Large intestine (tissue), 3 donors: ENCODE results near the gene TARS3. TPM values are rescaled to one million over a fixed set of nuclear protein-coding genes. Genes with fewer than 3 reads are reported as not detected.
"Not testable (repeated sequence)": the region's sequence is repeated elsewhere in the genome, so short reads cannot be mapped to it uniquely, and the experiment has no call there.

ENCODE experiments used
- DNase-seq, 2 donors: peaks; one replicate each; pipeline versions ENCODE4 v3.0.0 to v3.0.0-alpha.2; 2013
- H3K27ac ChIP-seq: one replicate; pipeline ENCODE4 v1.5.1; 2013; ENCODE audit warnings: low read length
- H3K27me3 ChIP-seq: 2 replicates; pipeline ENCODE4 v1.6.1; 2013; ENCODE audit warnings: low read length; ENCODE audit not compliant: control insufficient read depth, insufficient read depth
- H3K36me3 ChIP-seq: 2 replicates; pipeline ENCODE4 v1.6.1; 2013; ENCODE audit warnings: low read length; ENCODE audit not compliant: control insufficient read depth, insufficient read depth
- H3K4me1 ChIP-seq: one replicate; pipeline ENCODE4 v1.6.1; 2013; ENCODE audit warnings: low read length; ENCODE audit not compliant: control insufficient read depth, insufficient read depth
- H3K4me3 ChIP-seq: one replicate; pipeline ENCODE4 v1.5.1; 2013; ENCODE audit warnings: low read length
- H3K9me3 ChIP-seq: one replicate; pipeline ENCODE4 v1.6.1; 2013; ENCODE audit warnings: mild to moderate bottlenecking, low read depth, low read length, moderate library complexity; ENCODE audit not compliant: control insufficient read depth
- WGBS: methylation state at CpG from one replicate; pipeline ENCODE4 v1.1.5; 2013; ENCODE audit warnings: low lambda C conversion rate; ENCODE audit not compliant: insufficient coverage; 5-methylcytosine and 5-hydroxymethylcytosine counted together
- polyA plus RNA-seq: library from polyadenylated mRNA; unstranded; fragments of 120-200 nt; gene quantifications from one replicate; pipeline ENCODE4 v1.2.1, GENCODE V29; 2013

Gene TARS3
- polyA plus RNA-seq, 1 donor, result 19.8 TPM

DNA sequence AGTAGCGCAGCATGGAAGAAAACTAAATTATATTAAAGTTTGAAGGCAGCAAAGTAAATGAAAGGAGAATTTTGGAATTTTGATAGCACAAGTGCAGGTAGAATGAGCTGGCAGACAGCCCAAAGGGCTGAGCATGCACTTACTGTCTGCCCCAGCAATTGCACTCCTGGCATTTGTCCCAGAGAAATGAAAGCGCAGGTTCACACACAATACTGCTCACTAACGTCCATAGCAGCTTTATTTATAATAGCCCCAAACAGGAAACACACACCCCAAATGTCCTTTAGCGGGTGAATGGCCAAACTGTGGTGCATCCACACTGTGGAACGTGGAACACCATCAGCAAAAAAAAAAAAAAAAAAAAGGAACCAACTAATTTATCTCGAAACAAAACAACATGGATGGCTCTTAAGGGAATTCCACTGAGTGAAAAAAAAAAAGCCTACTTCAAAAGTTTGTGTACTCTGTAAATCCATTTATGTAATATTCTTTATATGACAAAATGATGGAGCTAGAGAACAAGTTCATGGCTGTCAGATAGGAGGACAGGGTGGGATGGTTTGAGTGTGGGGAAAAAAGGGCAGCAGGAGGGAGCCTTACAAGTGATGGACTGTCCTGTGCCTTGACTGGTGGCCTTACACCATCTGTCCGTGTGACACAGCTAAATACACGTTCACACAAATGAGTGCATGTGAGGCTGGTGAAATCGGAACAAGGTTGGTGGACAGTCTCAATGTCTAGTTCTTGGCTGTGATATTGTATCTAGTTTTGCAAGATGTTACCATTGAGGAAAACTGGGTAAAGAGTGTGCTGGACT is 66.1 kb downstream of the TARS3 start:
- Histone ChIP-seq H3K27me3 (no peaks in the 10 kb centered on the region), H3K4me1 (no peaks in the 10 kb centered on the region), H3K4me3 (no peak overlapping the region), H3K27ac (no peak overlapping the region), H3K36me3 (peaks cover 31% of the 10 kb centered on the region), H3K9me3 (no peaks in the 10 kb centered on the region)
- WGBS, result 80% methylated on average over 3 of the region's 9 CpGs
- DNase-seq, result no peak

DNA sequence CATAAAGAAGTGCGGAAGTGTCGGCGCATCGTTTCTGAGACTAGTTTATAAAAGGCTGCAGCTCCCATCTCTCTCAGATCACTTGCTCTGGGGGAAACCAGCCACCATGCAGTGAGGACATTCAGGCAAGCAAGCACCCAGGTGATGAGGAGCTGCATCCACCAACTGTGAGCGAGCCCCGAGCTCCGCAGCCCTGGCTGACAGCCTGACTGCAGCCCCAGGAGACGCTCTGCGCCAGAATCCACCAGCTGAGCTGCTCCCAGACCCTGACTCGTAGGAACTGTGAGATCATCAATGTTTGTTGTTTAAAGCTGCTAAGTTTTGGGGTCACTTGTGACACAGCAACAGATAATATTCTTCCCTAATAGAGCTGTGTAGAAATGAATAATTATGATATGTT is 67.1 kb downstream of the TARS3 start:
- no CpG with 5 or more reads among the region's 10 CpGs for WGBS
- peaks cover 31% of the 10 kb centered on the region for H3K36me3 ChIP-seq
- no peaks in the 10 kb centered on the region for H3K9me3 ChIP-seq
- no peak overlapping the region for H3K4me3 ChIP-seq
- no peak overlapping the region for H3K27ac ChIP-seq
- H3K27me3 ChIP-seq, result no peaks in the 10 kb centered on the region
- DNase-seq, result no peak
- H3K4me1 ChIP-seq, result no peaks in the 10 kb centered on the region

DNA sequence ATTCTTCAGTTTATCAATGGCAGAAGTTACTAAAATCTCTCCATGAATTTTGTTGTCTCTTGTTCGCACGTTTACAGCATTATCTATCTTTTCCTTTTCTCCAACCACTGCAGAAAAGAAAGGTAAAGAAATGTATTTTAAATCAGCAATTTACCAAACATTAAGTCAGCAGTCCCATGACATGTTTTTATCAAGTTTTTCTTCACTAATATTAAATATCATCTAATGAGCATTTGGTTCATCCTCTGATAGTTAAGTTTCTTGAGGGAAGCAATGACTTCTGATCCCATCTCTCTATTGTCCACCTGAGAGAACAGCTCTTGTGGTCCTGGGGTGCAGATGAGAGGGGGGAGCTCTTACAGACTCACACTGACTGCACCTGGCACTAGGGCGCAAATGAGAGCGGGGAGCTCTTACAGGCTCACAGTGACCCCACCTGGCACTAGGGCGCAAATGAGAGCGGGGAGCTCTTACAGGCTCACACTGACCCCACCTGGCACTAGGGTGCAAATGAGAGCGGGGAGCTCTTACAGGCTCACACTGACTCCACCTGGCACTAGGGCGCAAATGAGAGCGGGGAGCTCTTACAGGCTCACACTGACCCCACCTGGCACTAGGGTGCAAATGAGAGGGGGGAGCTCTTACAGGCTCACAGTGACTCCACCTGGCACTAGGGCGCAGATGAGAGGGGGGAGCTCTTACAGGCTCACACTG is 69.5 kb downstream of the TARS3 start:
- not testable (repeated sequence) for H3K4me3 ChIP-seq, H3K9me3 ChIP-seq, H3K27ac ChIP-seq, H3K27me3 ChIP-seq, DNase-seq, H3K4me1 ChIP-seq
- H3K36me3 ChIP-seq, result peaks cover 19% of the 10 kb centered on the region
- WGBS, result no CpG with 5 or more reads among the region's 10 CpGs

DNA sequence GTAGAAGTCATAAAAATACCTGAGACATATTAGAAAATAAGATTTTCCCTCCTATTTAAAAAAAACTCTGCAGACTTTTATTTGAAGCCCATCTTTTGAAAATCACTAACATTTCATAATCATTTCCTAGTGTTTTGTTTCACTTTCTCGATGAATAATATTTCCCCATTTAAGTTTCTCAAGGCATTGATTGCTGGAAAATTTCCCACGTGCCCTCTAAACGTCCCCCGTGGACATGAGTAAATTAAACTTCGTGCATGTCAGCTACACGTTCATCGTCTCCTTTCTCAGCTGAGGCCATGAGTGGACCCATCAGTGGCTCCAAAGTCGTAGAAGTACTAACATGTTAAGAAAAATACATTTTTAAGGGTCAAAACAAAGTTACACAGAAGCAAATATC is 70.1 kb downstream of the TARS3 start:
- WGBS, result 100% methylated on average over 1 of the region's 8 CpGs
- no peaks in the 10 kb centered on the region for H3K27me3 ChIP-seq
- H3K27ac ChIP-seq, result no peak overlapping the region
- H3K36me3 ChIP-seq, result peaks cover 20% of the 10 kb centered on the region
- H3K9me3 ChIP-seq, result no peaks in the 10 kb centered on the region
- H3K4me1 ChIP-seq, result peaks cover 9% of the 10 kb centered on the region
- H3K4me3 ChIP-seq, result no peak overlapping the region
- no peak for DNase-seq

DNA sequence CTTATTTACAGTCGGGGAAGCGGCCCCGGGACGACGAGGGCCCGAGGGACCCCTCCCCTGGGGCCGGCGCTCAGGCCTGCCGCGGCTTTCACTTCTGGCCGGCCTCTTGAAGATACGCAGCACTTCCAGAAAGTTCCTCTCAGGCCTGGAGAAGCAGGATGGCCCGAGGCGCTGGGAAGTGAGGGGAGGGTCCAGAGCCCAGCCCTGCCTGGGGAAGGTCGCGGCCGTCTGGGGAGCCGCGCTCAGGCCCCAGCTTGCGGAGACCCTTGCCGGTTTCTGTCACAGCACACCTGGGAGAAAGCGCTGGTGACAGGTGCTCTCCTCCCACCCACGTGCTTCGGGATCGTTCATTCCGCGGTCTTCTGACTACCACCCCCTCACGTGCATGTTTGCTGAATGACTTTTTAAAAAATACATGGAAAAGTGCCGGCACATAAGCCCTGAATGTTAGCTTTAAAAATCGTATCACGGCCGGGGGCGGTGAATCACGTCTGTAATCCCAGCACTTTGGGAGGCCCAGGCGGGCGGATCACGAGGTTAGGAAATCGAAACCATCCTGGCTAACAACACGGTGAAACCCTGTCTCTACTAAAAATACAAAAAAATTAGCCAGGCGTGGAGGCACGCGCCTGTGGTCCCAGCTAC is 71.4 kb downstream of the TARS3 start:
- no peak for DNase-seq
- Histone ChIP-seq H3K4me3 (peak overlapping the region; percentile 98), H3K4me1 (peaks cover 9% of the 10 kb centered on the region), H3K27me3 (no peaks in the 10 kb centered on the region), H3K36me3 (peaks cover 24% of the 10 kb centered on the region), H3K9me3 (no peaks in the 10 kb centered on the region), H3K27ac (peak overlapping the region; percentile 97)
- WGBS, result 100% methylated on average over 1 of the region's 42 CpGs

DNA sequence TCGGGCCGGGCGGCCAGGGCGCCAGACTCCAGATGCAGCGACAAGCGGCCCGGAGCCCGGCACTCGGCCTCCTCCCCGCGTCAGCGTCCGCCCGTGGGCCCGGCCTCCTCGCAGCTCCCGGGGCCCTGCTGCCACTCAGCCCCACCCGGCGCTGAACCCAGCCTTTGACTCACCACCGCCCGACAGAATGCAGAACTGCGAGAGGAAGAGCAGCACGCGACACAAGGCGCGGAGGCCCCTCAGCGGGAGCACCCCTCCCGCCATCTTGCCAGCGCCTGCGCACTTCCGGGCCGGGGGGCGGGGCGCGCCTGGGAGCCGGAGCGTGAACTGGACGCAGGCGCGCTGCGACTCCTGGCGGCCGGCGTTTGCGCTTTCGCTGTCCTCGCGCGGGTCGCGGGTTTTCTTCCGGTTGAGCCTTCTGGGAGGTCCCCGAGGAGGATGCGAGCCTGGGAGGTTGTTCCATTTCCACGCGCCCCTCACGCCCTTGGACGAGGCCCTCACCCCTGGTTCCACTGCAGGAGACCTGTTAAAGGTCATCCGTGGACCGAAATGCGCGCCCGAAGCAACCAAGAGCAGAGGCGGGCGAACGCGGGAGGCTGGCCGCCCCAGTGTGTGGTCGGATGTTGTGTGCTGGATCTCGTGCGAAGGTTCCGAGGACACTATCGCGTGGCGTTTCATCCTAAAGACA is 72.0 kb downstream of the TARS3 start, which contains the start of gene TM2D3:
TM2D3 (minus strand) TSS at position 284 of the 688 bp plus-strand sequence; CDS start at position 264, 20 bp downstream.
- peak; percentile 94 to 95 for DNase-seq
- Histone ChIP-seq H3K27ac (peak within 1 kb of the TSS; percentile 97), H3K4me1 (peaks cover 9% of the 10 kb centered on the region), H3K27me3 (no peaks in the 10 kb centered on the region), H3K4me3 (peak within 1 kb of the TSS; percentile 98), H3K9me3 (no peaks in the 10 kb centered on the region), H3K36me3 (peaks cover 23% of the 10 kb centered on the region)
- no CpG with 5 or more reads among the region's 75 CpGs for WGBS

DNA sequence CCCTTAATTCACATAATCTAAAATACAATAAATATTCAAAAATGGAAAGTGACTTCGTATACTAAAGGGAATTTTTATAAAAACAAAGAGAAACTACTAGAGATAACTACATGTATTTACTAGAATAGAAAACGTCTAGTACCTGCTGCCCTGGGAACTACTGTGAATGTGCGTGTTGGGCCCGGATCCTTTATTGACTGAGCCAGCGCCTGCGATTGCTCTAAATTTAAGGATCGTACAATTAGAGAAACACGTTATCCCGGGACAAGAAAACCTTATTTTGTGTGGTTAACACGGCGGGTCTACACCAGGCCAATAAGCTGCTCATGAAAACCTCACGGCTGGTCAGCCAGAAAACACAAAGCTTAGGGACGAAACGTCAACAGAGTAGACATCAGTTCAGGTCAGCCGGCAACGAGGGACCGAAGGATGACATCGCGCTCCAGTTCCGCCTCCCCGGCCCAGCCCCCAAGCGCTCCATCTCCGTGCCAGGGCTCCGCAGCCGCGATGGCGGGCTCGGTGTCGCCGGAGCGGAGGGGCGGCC is 72.6 kb downstream of the TARS3 start:
- H3K4me1 ChIP-seq, result peaks cover 9% of the 10 kb centered on the region

DNA sequence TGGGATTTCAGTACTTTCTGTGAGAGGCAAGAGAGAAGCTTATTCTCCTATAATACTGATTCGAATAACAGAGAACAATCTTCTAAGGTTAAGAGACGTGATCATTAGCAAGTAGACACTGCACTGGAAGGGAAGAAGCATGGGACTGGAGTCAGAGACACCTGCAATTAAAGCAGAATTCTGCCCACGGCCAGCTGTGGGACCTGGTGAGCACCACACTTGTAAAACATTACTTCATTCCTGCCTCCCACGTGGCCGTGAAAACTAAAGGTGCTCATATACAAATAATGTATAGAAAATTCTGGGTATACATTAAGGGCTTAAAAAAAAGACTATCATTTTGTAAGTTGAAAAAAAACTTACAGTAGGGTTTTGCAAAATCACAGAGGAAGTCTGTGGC is 74.1 kb downstream of the TARS3 start:
- Histone ChIP-seq H3K27me3 (no peaks in the 10 kb centered on the region), H3K9me3 (no peaks in the 10 kb centered on the region), H3K4me3 (no peak overlapping the region), H3K4me1 (peaks cover 9% of the 10 kb centered on the region), H3K36me3 (peaks cover 31% of the 10 kb centered on the region), H3K27ac (no peak overlapping the region)
- 80% methylated on average over 1 of the region's 5 CpGs for WGBS
- DNase-seq, result no peak

More for the DNA sequence above, 72.6 kb downstream of the TARS3 start:
- Histone ChIP-seq H3K27ac (peak overlapping the region; percentile 95), H3K9me3 (no peaks in the 10 kb centered on the region), H3K27me3 (no peaks in the 10 kb centered on the region), H3K4me3 (peak overlapping the region; percentile 98), H3K36me3 (peaks cover 23% of the 10 kb centered on the region)
- WGBS, result 0% methylated on average over 5 of the region's 32 CpGs
- no peak for DNase-seq

DNA sequence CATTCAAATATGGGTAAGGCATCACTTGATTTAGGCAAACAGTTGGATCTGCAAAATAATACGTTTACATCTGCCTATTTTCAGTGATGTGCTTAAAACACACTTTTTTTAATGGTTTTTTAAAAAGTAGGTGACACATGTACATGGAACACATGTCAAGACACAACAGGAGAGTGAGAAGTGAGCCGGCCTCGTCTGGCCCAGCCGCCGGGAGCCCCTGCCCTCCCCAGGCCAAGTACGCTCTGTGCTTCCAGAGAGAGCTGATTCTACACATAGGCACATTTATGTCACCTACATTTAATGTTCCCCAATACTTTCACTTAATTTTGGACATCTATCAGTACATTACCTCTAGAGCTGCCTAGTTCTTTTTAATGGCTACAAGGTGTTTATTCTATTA is 75.9 kb downstream of the TARS3 start:
- H3K27ac ChIP-seq, result no peak overlapping the region
- H3K4me3 ChIP-seq, result no peak overlapping the region
- no peak for DNase-seq
- H3K27me3 ChIP-seq, result no peaks in the 10 kb centered on the region
- WGBS, result no CpG with 5 or more reads among the region's 6 CpGs
- H3K9me3 ChIP-seq, result no peaks in the 10 kb centered on the region
- peaks cover 46% of the 10 kb centered on the region for H3K36me3 ChIP-seq
- H3K4me1 ChIP-seq, result peaks cover 9% of the 10 kb centered on the region

DNA sequence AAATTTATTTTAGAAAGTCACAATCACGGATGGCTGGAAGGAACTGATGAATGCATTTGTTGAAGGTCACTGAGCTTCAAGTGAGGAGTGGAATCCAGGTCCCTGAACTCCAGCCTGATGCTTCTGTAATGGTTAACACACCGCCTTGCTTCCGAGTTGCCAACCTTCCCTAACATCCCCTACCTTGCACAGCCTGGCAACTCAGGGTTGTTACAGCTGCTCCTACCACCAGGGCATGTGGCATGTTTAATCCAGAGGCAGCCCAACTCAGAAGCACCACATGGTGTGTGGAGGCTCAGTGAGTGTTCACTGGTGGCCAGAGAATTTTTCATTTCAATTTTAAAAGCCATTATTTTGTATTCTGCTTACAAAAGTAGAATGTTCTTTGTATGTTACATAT is 77.0 kb downstream of the TARS3 start:
- peaks cover 9% of the 10 kb centered on the region for H3K4me1 ChIP-seq
- no peak for DNase-seq
- peaks cover 54% of the 10 kb centered on the region for H3K36me3 ChIP-seq
- 71% methylated on average over 1 of the region's 3 CpGs for WGBS
- no peaks in the 10 kb centered on the region for H3K9me3 ChIP-seq
- H3K4me3 ChIP-seq, result no peak overlapping the region
- no peaks in the 10 kb centered on the region for H3K27me3 ChIP-seq
- H3K27ac ChIP-seq, result no peak overlapping the region
